Activated CD4-positive, alpha-beta T cell treated with anti-CD3 and anti-CD28 coated beads, Interleukin-2, Interleukin-6, amounts not matched to agents 100 ng/mL and 50 ng/mL, durations not matched to agents 16 hours and 8 hours (primary cell): Measurements from ENCODE around the gene DNTTIP2.
"Not testable (repeated sequence)": the region's sequence is repeated elsewhere in the genome, so short reads cannot be mapped to it uniquely, and the experiment has no call there.

ENCODE experiments used
- DNase-seq: peaks from one replicate; pipeline ENCODE4 v3.0.0-alpha.2; 2020

Gene DNTTIP2

GRCh38 chr1:93878889-93879586 lies at the start of gene DNTTIP2:
DNTTIP2 (minus strand) TSS chr1:93879206; CDS start chr1:93879148, 58 bp downstream.
- DNase-seq = peak; percentile 95

GRCh38 chr1:93925206-93925605 lies 46.2 kb upstream of the DNTTIP2 start:
- DNase-seq = no peak

GRCh38 chr1:93919780-93920179 lies 40.8 kb upstream of the DNTTIP2 start:
- no peak for DNase-seq

GRCh38 chr1:93917302-93917701 lies 38.3 kb upstream of the DNTTIP2 start:
- no peak for DNase-seq

GRCh38 chr1:93910880-93911279 lies 31.9 kb upstream of the DNTTIP2 start:
- DNase-seq = not testable (repeated sequence)

GRCh38 chr1:93910305-93910704 lies 31.3 kb upstream of the DNTTIP2 start:
- DNase-seq = no peak

GRCh38 chr1:93909146-93910050 lies 30.4 kb upstream of the DNTTIP2 start, which contains the start of gene GCLM:
GCLM (minus strand) TSS chr1:93909430; CDS start chr1:93909163, 267 bp downstream.
- peak; percentile 95 for DNase-seq

GRCh38 chr1:93908394-93909145 lies 29.6 kb upstream of the DNTTIP2 start:
- DNase-seq = peak; percentile 67

GRCh38 chr1:93907718-93908117 lies 28.7 kb upstream of the DNTTIP2 start:
- no peak for DNase-seq

- no peak for DNase-seq
Observed at GRCh38 chr1:93906480-93906879, 27.5 kb upstream of the DNTTIP2 start.

GRCh38 chr1:93905734-93906133 lies 26.7 kb upstream of the DNTTIP2 start:
- DNase-seq = peak; percentile 4

GRCh38 chr1:93905051-93905450 lies 26.0 kb upstream of the DNTTIP2 start:
- no peak for DNase-seq

GRCh38 chr1:93904228-93904627 lies 25.2 kb upstream of the DNTTIP2 start:
- DNase-seq = no peak

GRCh38 chr1:93900723-93901504 lies 21.9 kb upstream of the DNTTIP2 start:
- DNase-seq = no peak

GRCh38 chr1:93899543-93900207 lies 20.7 kb upstream of the DNTTIP2 start:
- no peak for DNase-seq

GRCh38 chr1:93888900-93889299 lies 9.9 kb upstream of the DNTTIP2 start:
- no peak for DNase-seq

- DNase-seq = no peak
Observed at GRCh38 chr1:93882269-93882668, 3.3 kb upstream of the DNTTIP2 start.

- DNase-seq = no peak
Observed at GRCh38 chr1:93880731-93881130, 1.7 kb upstream of the DNTTIP2 start.

GRCh38 chr1:93878501-93878888 lies 511 bp downstream of the DNTTIP2 start:
- peak; percentile 67 for DNase-seq

GRCh38 chr1:93877529-93877928 lies 1.5 kb downstream of the DNTTIP2 start:
- no peak for DNase-seq

GRCh38 chr1:93876244-93876643 lies 2.8 kb downstream of the DNTTIP2 start:
- DNase-seq = no peak
